Stomach (tissue), 4 donors: ENCODE data around the gene ZNF580.

Source experiments
- CTCF ChIP-seq, 7 experiments: fragments of 450-650 bp in 4 of 7; fragments of 200-600 bp in 3 of 7; sonication (generic) in 3 of 7; IDR thresholded peaks; one replicate each; pipeline ENCODE4 v1.5.1; 2016 to 2019; ENCODE audit warnings: antibody characterized with exemption in 7 of 7, control low read depth in 2 of 7, mild to moderate bottlenecking in 1 of 7
- EP300 ChIP-seq: sonication (generic); formaldehyde crosslinking; IDR thresholded peaks from one replicate; pipeline ENCODE4 v1.6.1; 2017; ENCODE audit warnings: antibody characterized with exemption
- POLR2A ChIP-seq, 4 donors: fragments of 450-650 bp; IDR thresholded peaks; one replicate each; pipeline ENCODE4 v1.6.1; 2016; ENCODE audit warnings: antibody characterized with exemption in 4 of 4, control low read depth in 2 of 4, mild to moderate bottlenecking in 1 of 4, moderate library complexity in 1 of 4
- POLR2AphosphoS5 ChIP-seq, 3 donors: sonication (generic); formaldehyde crosslinking; IDR thresholded peaks; one replicate each; pipeline ENCODE4 v1.6.1; 2016; ENCODE audit warnings: antibody characterized with exemption in 3 of 3

GRCh38 chr19:55670280-55671053 is 29.7 kb downstream of the ZNF580 start:
- TF ChIP-seq POLR2AphosphoS5 (IDR thresholded peaks at IDR 0.05) (no peak), CTCF (IDR thresholded peaks at IDR 0.05) (no peak), POLR2A (IDR thresholded peaks at IDR 0.05) (no peak), EP300 (no peak)
